Transverse colon (tissue), 3 donors: ENCODE data around the gene RRP7A.

Experiments used
- CTCF ChIP-seq, 5 experiments: fragments of 200-600 bp in 3 of 5; fragments of 450-650 bp in 2 of 5; sonication (generic) in 3 of 5; IDR thresholded peaks; 1 replicate in 2 of 5; 2 replicates in 3 of 5; pipeline ENCODE4 v1.5.1; 2016 to 2017; ENCODE audit warnings: antibody characterized with exemption in 5 of 5, inconsistent platforms in 3 of 5, mild to moderate bottlenecking in 2 of 5, moderate library complexity in 1 of 5
- EP300 ChIP-seq: sonication (generic); formaldehyde crosslinking; IDR thresholded peaks from one replicate; pipeline ENCODE4 v1.6.1; 2017; ENCODE audit warnings: antibody characterized with exemption, low read depth
- POLR2A ChIP-seq: fragments of 450-650 bp; IDR thresholded peaks from one replicate; pipeline ENCODE4 v1.6.1; 2016; ENCODE audit warnings: antibody characterized with exemption, mild to moderate bottlenecking, moderate library complexity

- peak; percentile 19 to 34 (median 31) for TF ChIP-seq CTCF (IDR thresholded peaks at IDR 0.05)
- no peak for TF ChIP-seq EP300
- TF ChIP-seq POLR2A, result no peak
These were observed 41.2 kb upstream of the RRP7A start for GRCh38 chr22:42560781-42561180.
